Ovary (tissue), 3 donors: ENCODE measurements around the gene NINJ1.

Source experiments
- CTCF ChIP-seq, 3 donors: fragments of 450-650 bp in 2 of 3; fragments of 200-600 bp in 1 of 3; IDR thresholded peaks; one replicate each; pipeline versions ENCODE4 v1.5.1 to v1.8.0; 2016 to 2022; ENCODE audit warnings: antibody characterized with exemption in 3 of 3, mild to moderate bottlenecking in 1 of 3
- POLR2A ChIP-seq: fragments of 450-650 bp; IDR thresholded peaks from one replicate; pipeline ENCODE4 v1.6.1; 2017; ENCODE audit warnings: antibody characterized with exemption, mild to moderate bottlenecking, moderate library complexity
- donor health status: DM: no; HTN: no; CAD: no.

GRCh38 chr9:93090091-93090655 is 43.9 kb downstream of the NINJ1 start:
- TF ChIP-seq CTCF (IDR thresholded peaks at IDR 0.05) (no peak), POLR2A (no peak)
